GM12891 (cell line): Measurements from ENCODE around the gene KIF21B.

Experiments used
- PAX5 ChIP-seq: IDR thresholded peaks from 2 replicates; pipeline ENCODE4 v1.6.1; 2011; ENCODE audit warnings: low read length, moderate library complexity, mild to moderate bottlenecking; ENCODE audit not compliant: insufficient read depth, severe bottlenecking
- POLR2A ChIP-seq: IDR thresholded peaks from 2 replicates; pipeline ENCODE4 v1.6.1; 2011; ENCODE audit warnings: low read depth, low read length, control low read depth
- POLR2AphosphoS5 ChIP-seq: IDR thresholded peaks from 2 replicates; pipeline ENCODE4 v1.6.1; 2011; ENCODE audit warnings: low read depth, low read length, control low read depth
- SPI1 ChIP-seq: IDR thresholded peaks from 2 replicates; pipeline ENCODE4 v1.6.1; 2011; ENCODE audit warnings: low read depth, low read length, control low read depth
- TAF1 ChIP-seq: IDR thresholded peaks from 2 replicates; pipeline ENCODE4 v1.6.1; 2011; ENCODE audit warnings: low read depth, low read length, control low read depth

- no peak for TF ChIP-seq TAF1
- no peak for TF ChIP-seq POLR2A
- TF ChIP-seq POLR2AphosphoS5 = no peak
- TF ChIP-seq SPI1 = no peak
- TF ChIP-seq PAX5 = no peak
Measured at GRCh38 chr1:201039876-201040275, 16.4 kb upstream of the KIF21B start.
